Measurements from ENCODE around the gene LLGL1. TPM values are rescaled to one million over a fixed set of nuclear protein-coding genes. Genes with fewer than 3 reads are reported as not detected.

LLGL1 gene
- polyA plus RNA-seq, 2 of the 4 experiments (the other 2 are of a cell fraction) = 11.2 to 19.3 TPM

DNA sequence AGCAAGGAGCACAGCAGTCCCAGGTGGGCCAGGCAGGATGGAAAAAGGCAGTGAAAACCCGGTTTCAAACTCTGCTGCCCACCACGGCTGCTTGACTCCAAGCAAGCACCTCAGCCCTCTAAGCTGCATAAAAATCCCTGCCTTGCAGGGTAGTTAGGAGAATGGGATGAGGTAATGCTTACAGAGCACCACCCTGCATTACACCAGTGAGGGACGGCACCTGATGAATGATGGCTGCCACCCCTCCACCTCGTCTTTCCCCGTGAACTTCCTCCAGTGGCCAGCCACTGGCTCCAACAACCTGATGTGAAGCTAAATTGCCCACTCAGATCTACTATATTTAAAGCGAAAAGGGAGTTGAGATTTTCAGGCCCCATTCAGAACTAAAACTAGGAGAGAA is 56.4 kb downstream of the LLGL1 start:
- Histone ChIP-seq H3K4me2 (no peak overlapping the region), H3K4me3 (no peak overlapping the region), H3K27ac (no peak overlapping the region), H3K4me1 (peaks cover 3% of the 10 kb centered on the region; the same call in 1 of the 3 replicates), H3K9me3 (no peaks in the 10 kb centered on the region)
- TF ChIP-seq, protein P1, sequence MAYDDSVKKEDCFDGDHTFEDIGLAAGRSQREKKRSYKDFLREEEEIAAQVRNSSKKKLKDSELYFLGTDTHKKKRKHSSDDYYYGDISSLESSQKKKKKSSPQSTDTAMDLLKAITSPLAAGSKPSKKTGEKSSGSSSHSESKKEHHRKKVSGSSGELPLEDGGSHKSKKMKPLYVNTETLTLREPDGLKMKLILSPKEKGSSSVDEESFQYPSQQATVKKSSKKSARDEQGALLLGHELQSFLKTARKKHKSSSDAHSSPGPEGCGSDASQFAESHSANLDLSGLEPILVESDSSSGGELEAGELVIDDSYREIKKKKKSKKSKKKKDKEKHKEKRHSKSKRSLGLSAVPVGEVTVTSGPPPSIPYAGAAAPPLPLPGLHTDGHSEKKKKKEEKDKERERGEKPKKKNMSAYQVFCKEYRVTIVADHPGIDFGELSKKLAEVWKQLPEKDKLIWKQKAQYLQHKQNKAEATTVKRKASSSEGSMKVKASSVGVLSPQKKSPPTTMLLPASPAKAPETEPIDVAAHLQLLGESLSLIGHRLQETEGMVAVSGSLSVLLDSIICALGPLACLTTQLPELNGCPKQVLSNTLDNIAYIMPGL (CRISPR knock-in tag; IDR thresholded peaks at IDR 0.05; ENCODE audit: borderline replicate concordance) = no peak
- no peak for TF ChIP-seq EHMT2 (IDR thresholded peaks at IDR 0.05; ENCODE audit: low read depth)
- no peak for TF ChIP-seq JUNB (IDR thresholded peaks at IDR 0.05)
- TF ChIP-seq KDM5A (IDR thresholded peaks at IDR 0.05) = no peak
- TF ChIP-seq, protein P2, sequence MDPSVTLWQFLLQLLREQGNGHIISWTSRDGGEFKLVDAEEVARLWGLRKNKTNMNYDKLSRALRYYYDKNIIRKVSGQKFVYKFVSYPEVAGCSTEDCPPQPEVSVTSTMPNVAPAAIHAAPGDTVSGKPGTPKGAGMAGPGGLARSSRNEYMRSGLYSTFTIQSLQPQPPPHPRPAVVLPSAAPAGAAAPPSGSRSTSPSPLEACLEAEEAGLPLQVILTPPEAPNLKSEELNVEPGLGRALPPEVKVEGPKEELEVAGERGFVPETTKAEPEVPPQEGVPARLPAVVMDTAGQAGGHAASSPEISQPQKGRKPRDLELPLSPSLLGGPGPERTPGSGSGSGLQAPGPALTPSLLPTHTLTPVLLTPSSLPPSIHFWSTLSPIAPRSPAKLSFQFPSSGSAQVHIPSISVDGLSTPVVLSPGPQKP (IDR thresholded peaks at IDR 0.05; ENCODE audit: low read depth, low read length) = no peak
- no peak for TF ChIP-seq RAD21 (conservative IDR thresholded peaks at IDR 0.05 in 1 of 2, IDR thresholded peaks at IDR 0.05 in 1 of 2)
- no peak for TF ChIP-seq FOXS1 (CRISPR knock-in tag; IDR thresholded peaks at IDR 0.05)
- TF ChIP-seq CBX2 (IDR thresholded peaks at IDR 0.05; ENCODE audit: borderline replicate concordance, low read depth) = no peak
- no peak for TF ChIP-seq CHD2 (IDR thresholded peaks at IDR 0.05; ENCODE audit: low read length, partially characterized antibody)
- peak; percentile 65 for FAIRE-seq
- no peak for ATAC-seq
- no peak for DNase-seq (ENCODE audit: low read depth in 1 of 2, low spot score in 1 of 2)
- 91% methylated on average over 6 of the region's 6 CpGs for WGBS (ENCODE audit: missing lambda C conversion rate)
- ChIA-PET CTCF (interaction anchor here (1.1 to 4.3 kb wide), 3 partner anchors 11 to 33 kb away, joined by 3 to 16 read pairs (median 5); no protein-coding TSS in a partner anchor), POLR2A (no interaction called here)

DNA sequence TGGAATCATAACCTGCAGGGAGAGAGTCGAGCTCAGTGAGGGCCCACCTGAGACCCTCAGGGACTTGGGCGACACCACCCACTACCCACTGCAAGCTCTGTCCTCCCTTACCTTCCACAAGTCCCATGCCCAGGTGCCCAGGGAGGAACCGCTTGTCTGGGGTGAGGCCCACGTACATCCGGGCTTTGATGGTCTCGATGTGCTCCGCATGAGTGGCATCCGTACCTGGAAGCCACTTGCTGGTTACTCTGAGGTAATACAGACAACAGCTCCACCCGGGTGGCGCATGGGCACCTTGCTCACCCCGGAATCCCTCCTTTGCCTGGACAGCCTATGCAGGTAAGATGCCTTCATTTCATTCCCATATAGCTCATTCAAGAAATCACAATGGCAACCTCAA is 59.9 kb downstream of the LLGL1 start:
- no peak for DNase-seq (ENCODE audit: low read depth in 1 of 2, low spot score in 1 of 2)
- Histone ChIP-seq H3K27ac (no peak overlapping the region), H3K9me3 (no peaks in the 10 kb centered on the region), H3K4me1 (no peaks in the 10 kb centered on the region), H3K4me3 (no peak overlapping the region), H3K4me2 (no peak overlapping the region)
- no peak for ATAC-seq
- no peak for FAIRE-seq
- WGBS (ENCODE audit: missing lambda C conversion rate) = 93% methylated on average over 11 of the region's 11 CpGs
- no peak for TF ChIP-seq SMC3 (IDR thresholded peaks at IDR 0.05)
- TF ChIP-seq CBX2 (IDR thresholded peaks at IDR 0.05; ENCODE audit: borderline replicate concordance, low read depth) = no peak
- TF ChIP-seq HDAC2 (IDR thresholded peaks at IDR 0.05) = no peak
- TF ChIP-seq, protein P2 (IDR thresholded peaks at IDR 0.05; ENCODE audit: low read depth, low read length) = no peak
- TF ChIP-seq, protein P3, sequence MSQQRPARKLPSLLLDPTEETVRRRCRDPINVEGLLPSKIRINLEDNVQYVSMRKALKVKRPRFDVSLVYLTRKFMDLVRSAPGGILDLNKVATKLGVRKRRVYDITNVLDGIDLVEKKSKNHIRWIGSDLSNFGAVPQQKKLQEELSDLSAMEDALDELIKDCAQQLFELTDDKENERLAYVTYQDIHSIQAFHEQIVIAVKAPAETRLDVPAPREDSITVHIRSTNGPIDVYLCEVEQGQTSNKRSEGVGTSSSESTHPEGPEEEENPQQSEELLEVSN (IDR thresholded peaks at IDR 0.05; ENCODE audit: borderline replicate concordance, low read depth) = no peak
- no peak for TF ChIP-seq RNF2 (IDR thresholded peaks at IDR 0.05; ENCODE audit: borderline replicate concordance, low read depth)
- no peak for TF ChIP-seq ZNF302 (CRISPR knock-in tag; IDR thresholded peaks at IDR 0.05)
- TF ChIP-seq KDM5A (IDR thresholded peaks at IDR 0.05) = no peak
- TF ChIP-seq, protein P4, sequence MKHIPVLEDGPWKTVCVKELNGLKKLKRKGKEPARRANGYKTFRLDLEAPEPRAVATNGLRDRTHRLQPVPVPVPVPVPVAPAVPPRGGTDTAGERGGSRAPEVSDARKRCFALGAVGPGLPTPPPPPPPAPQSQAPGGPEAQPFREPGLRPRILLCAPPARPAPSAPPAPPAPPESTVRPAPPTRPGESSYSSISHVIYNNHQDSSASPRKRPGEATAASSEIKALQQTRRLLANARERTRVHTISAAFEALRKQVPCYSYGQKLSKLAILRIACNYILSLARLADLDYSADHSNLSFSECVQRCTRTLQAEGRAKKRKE (CRISPR knock-in tag; IDR thresholded peaks at IDR 0.05; ENCODE audit: low read depth) = no peak
- ChIA-PET CTCF (interaction anchor here (0.8 to 2.6 kb wide), 5 partner anchors 10 to 68 kb away, joined by 3 to 8 read pairs (median 3); no protein-coding TSS in a partner anchor), POLR2A (no interaction called here)

All from A549 (cell line).